HepG2 (cell line): ENCODE measurements around the gene NFASC. TPM values are rescaled to one million over a fixed set of nuclear protein-coding genes. Genes with fewer than 3 reads are reported as not detected.

Experiments
- ATAC-seq: fragments of 200-7000 bp; cut with Tn5 transposase; 3 replicates; pipeline ENCODE4 v1.9.1; 2020; ENCODE audit warnings: mild to moderate bottlenecking, moderate library complexity
- BruUV-seq: library from RNA; stranded (reverse); fragments of 400-500 nt; replicated peaks from 2 replicates; lab custom pipeline; 2021; lab: Mats Ljungman, UMichigan
- CTCF ChIA-PET: fragments of 300-600 bp; formaldehyde crosslinking; extraction: SDS; loops from one replicate; lab custom pipeline; 2021; ENCODE audit warnings: low total read pairs, inconsistent platforms, low intra/inter-chr PET ratio; lab: Yijun Ruan, JAX
- POLR2A ChIA-PET: fragments of 350-600 bp; sonication (Branson Sonifier 250); formaldehyde crosslinking; loops from one replicate; lab custom pipeline; 2020; ENCODE audit warnings: antibody characterized with exemption, inconsistent platforms; lab: Yijun Ruan, JAX
- DNase-seq: peaks from one replicate; pipeline ENCODE4 v3.0.0-alpha.2; 2015; ENCODE audit warnings: low spot score
- FAIRE-seq: peaks from 3 replicates; lab custom pipeline; 2011; peaks lifted over from hg19 to GRCh38; lab: Jason Lieb, UNC
- H2AFZ ChIP-seq: one replicate; pipeline ENCODE4 v1.6.1; 2011; ENCODE audit warnings: low read length, inconsistent platforms
- H3K27ac ChIP-seq: fragments of 300-600 bp; 3 replicates; pipeline ENCODE4 v1.8.0; 2011; ENCODE audit warnings: mixed run types, mild to moderate bottlenecking, mixed read lengths, low read length, inconsistent platforms; ENCODE audit not compliant: insufficient read depth; ENCODE audit errors: extremely low read length
- H3K27me3 ChIP-seq, 2 experiments: fragments of 200-600 bp in 1 of 2; 2 replicates in 1 of 2; 3 replicates in 1 of 2; pipeline versions ENCODE4 v1.6.0 to v1.8.0; 2011; ENCODE audit warnings: low read length in 2 of 2, mild to moderate bottlenecking in 2 of 2, moderate library complexity in 2 of 2, inconsistent platforms in 1 of 2; ENCODE audit not compliant: insufficient read depth in 2 of 2, control insufficient read depth in 1 of 2
- H3K36me3 ChIP-seq, 2 experiments: fragments of 200-600 bp in 1 of 2; replicated peaks in 1 of 2; 2 replicates in 1 of 2; 3 replicates in 1 of 2; pipeline versions ENCODE4 v1.5.1 to v1.8.0; 2011; ENCODE audit warnings: low read length in 2 of 2, inconsistent platforms in 1 of 2; ENCODE audit not compliant: insufficient read depth in 2 of 2, control insufficient read depth in 1 of 2
- H3K4me1 ChIP-seq: 2 replicates; pipeline ENCODE4 v1.5.1; 2012; ENCODE audit warnings: low read length, inconsistent platforms; ENCODE audit not compliant: insufficient read depth
- H3K4me2 ChIP-seq: 2 replicates; pipeline ENCODE4 v1.6.0; 2011; ENCODE audit warnings: low read depth, low read length, inconsistent platforms
- H3K4me3 ChIP-seq, 3 experiments: fragments of 200-600 bp in 1 of 3; sonication (generic), shearing (Covaris generic) in 1 of 3; replicated peaks in 1 of 3; 2 replicates each; pipeline ENCODE4 v1.5.1; 2011 to 2016; ENCODE audit warnings: low read length in 3 of 3, inconsistent platforms in 2 of 3, low read depth in 2 of 3, mild to moderate bottlenecking in 2 of 3, control low read depth in 1 of 3, mixed read lengths in 1 of 3; ENCODE audit not compliant: insufficient read depth in 1 of 3
- H3K79me2 ChIP-seq: one replicate; pipeline ENCODE4 v1.6.1; 2011; ENCODE audit warnings: low read length, inconsistent platforms; ENCODE audit not compliant: insufficient read depth
- H3K9ac ChIP-seq: 2 replicates; pipeline ENCODE4 v1.6.0; 2011; ENCODE audit warnings: mild to moderate bottlenecking, low read depth, low read length, inconsistent platforms; ENCODE audit not compliant: insufficient read depth
- H3K9me3 ChIP-seq: 2 replicates; pipeline ENCODE4 v1.5.1; 2012; ENCODE audit warnings: mild to moderate bottlenecking, low read length
- H4K20me1 ChIP-seq: 2 replicates; pipeline ENCODE4 v1.6.0; 2011; ENCODE audit warnings: inconsistent platforms, mild to moderate bottlenecking, low read length, moderate library complexity; ENCODE audit not compliant: insufficient read depth
- BCL6 ChIP-seq: IDR thresholded peaks from 2 replicates; pipeline ENCODE4 v1.6.1; 2016; ENCODE audit warnings: missing genetic modification reagents, missing compliant biosample characterization
- FIP1L1 ChIP-seq: fragments of 200-400 bp; formaldehyde crosslinking; IDR thresholded peaks from 2 replicates; pipeline ENCODE4 v1.6.1; 2018; ENCODE audit warnings: low read depth, mild to moderate bottlenecking, low read length, moderate library complexity, borderline replicate concordance; ENCODE audit not compliant: insufficient read depth
- HNF4A ChIP-seq: sonication (generic); formaldehyde crosslinking; IDR thresholded peaks from 2 replicates; pipeline ENCODE4 v1.4.0; 2020; ENCODE audit warnings: missing genetic modification reagents
- NFYB ChIP-seq: sonication (generic); formaldehyde crosslinking; IDR thresholded peaks from 2 replicates; pipeline ENCODE4 v1.4.0; 2020; ENCODE audit warnings: missing genetic modification reagents
- RCOR2 ChIP-seq: IDR thresholded peaks from 2 replicates; pipeline ENCODE4 v1.6.1; 2016; ENCODE audit warnings: missing biosample characterization, missing genetic modification reagents
- STAG1 ChIP-seq: sonication (generic); formaldehyde crosslinking; IDR thresholded peaks from 2 replicates; pipeline ENCODE4 v1.4.0; 2020; ENCODE audit warnings: missing genetic modification reagents
- ZBTB1 ChIP-seq: sonication (generic); formaldehyde crosslinking; IDR thresholded peaks from 2 replicates; pipeline ENCODE4 v1.4.0; 2020; ENCODE audit warnings: missing genetic modification reagents, borderline replicate concordance
- ZFAT ChIP-seq: sonication (generic); formaldehyde crosslinking; conservative IDR thresholded peaks from 2 replicates; pipeline ENCODE4 v1.8.1; 2023; ENCODE audit warnings: missing genetic modification reagents, inconsistent platforms
- ZMYM3 ChIP-seq: sonication (generic); formaldehyde crosslinking; IDR thresholded peaks from 2 replicates; pipeline ENCODE4 v1.5.1; 2020; ENCODE audit warnings: mild to moderate bottlenecking, missing genetic modification reagents
- ZNF256 ChIP-seq: sonication (generic); formaldehyde crosslinking; conservative IDR thresholded peaks from 2 replicates; pipeline ENCODE4 v1.4.0; 2020; ENCODE audit warnings: missing genetic modification reagents
- ZNF333 ChIP-seq: sonication (generic); formaldehyde crosslinking; IDR thresholded peaks from 2 replicates; pipeline ENCODE4 v1.4.0; 2020; ENCODE audit warnings: mild to moderate bottlenecking, missing genetic modification reagents, borderline replicate concordance
- ZNF546 ChIP-seq: sonication (generic); formaldehyde crosslinking; conservative IDR thresholded peaks from 2 replicates; pipeline ENCODE4 v1.8.1; 2023; ENCODE audit warnings: mild to moderate bottlenecking, missing genetic modification reagents
- ZNF629 ChIP-seq: sonication (generic); formaldehyde crosslinking; conservative IDR thresholded peaks from 2 replicates; pipeline ENCODE4 v1.5.0; 2020; ENCODE audit warnings: missing genetic modification reagents
- ZNF652 ChIP-seq: IDR thresholded peaks from 2 replicates; pipeline ENCODE4 v1.6.1; 2016; ENCODE audit warnings: low read depth, borderline replicate concordance
- ZNF780A ChIP-seq: sonication (generic); formaldehyde crosslinking; IDR thresholded peaks from 2 replicates; pipeline ENCODE4 v1.8.0; 2022; ENCODE audit warnings: mild to moderate bottlenecking, missing genetic modification reagents, moderate library complexity
- WGBS: methylation state at CpG from one replicate; pipeline ENCODE4 v1.1.6; 2017; ENCODE audit warnings: low lambda C conversion rate; 5-methylcytosine and 5-hydroxymethylcytosine counted together
- in situ Hi-C: cut with HindIII; loops from 2 replicates; pipeline ENCODE4 v1.10.0; 2017; ENCODE audit warnings: low pct_unique_long_range_greater_than_20kb; ENCODE audit not compliant: extremely low pct_ligation_motif_present
- intact Hi-C: fragments of 100-400 bp; cut with micrococcal nuclease; formaldehyde crosslinking; loops from one replicate; pipeline ENCODE4 v1.10.0; 2022; ENCODE audit not compliant: unreplicated experiment
- polyA plus RNA-seq, 8 experiments: library from polyadenylated mRNA; depleted of rRNA in 3 of 8; stranded (reverse) in 7 of 8; unstranded in 1 of 8; fragments of >200 nt; fragmentation: Illumina TruSeq in 4 of 8; extraction: Trizol in 4 of 8; gene quantifications; 2 replicates each; pipeline versions ENCODE4 v1.2.1 to v1.2.3, GENCODE V29; 2011 to 2016; ENCODE audit warnings: low read depth in 4 of 8, missing spikeins in 1 of 8, mixed read lengths in 1 of 8; ENCODE audit not compliant: insufficient read depth in 1 of 8
- total RNA-seq, 5 experiments: library from RNA; depleted of rRNA; stranded (reverse); fragments of >200 nt; fragmentation: Illumina TruSeq; extraction: Trizol; gene quantifications; 2 replicates each; pipeline ENCODE4 v1.2.3, GENCODE V29; 2016; ENCODE audit warnings: low read depth in 1 of 5
- TF ChIP-seq, protein P1 (sequence below): sonication (generic); formaldehyde crosslinking; IDR thresholded peaks from 2 replicates; pipeline ENCODE4 v1.8.1; 2023; ENCODE audit warnings: mild to moderate bottlenecking, missing genetic modification reagents
- TF ChIP-seq, protein P2 (sequence below): sonication (generic); formaldehyde crosslinking; IDR thresholded peaks from 2 replicates; pipeline ENCODE4; 2020; ENCODE audit warnings: missing genetic modification reagents, mild to moderate bottlenecking, borderline replicate concordance

NFASC gene
- total and polyA plus RNA-seq, 2 of the 13 experiments (the other 11 are each of a cell fraction or from before 2014, with no cell fraction given) = not detected

DNA sequence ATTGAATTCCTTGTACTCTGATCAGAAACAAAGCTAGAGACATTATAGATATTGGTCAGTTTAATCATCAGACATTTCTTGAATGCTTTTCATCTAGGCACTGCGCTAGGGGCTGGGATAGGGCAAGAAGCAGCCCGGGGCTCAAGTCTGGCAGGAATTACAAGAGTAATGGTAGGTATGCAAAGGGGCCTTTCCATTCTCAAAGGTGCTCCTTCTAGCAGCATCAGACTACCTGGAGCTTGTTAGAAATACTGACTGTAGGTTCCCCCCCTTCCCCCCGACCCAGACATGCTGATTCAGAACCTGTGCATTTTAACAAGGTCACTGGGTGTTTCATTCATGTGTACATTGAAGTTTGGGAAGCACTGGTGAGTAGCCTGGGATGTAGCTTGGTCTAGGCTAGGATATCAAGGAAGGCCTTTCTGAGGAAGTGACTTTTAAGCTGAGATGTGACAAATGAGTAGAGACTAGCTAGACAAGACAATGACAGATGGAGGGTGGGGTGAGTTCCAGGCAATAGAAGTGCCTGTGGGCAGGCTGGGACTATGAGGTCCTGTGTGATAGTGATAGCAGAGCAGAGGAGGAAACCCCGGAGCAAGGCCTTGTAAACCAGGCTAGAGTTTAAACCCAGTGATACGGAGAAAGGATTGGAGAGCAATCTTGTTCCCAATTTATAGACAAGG lies 26.3 kb downstream of the NFASC start:
- H3K79me2 ChIP-seq = no peaks in the 10 kb centered on the region
- no peak overlapping the region for H2AFZ ChIP-seq
- WGBS = 28% methylated on average over 5 of the region's 5 CpGs
- no peaks in the 10 kb centered on the region for H3K4me1 ChIP-seq
- DNase-seq (no peak), ATAC-seq (no peak), FAIRE-seq (no peak)
- H3K9me3 ChIP-seq = no peaks in the 10 kb centered on the region
- H3K4me2 ChIP-seq = no peak overlapping the region
- no peaks in the 10 kb centered on the region for H3K36me3 ChIP-seq
- intact Hi-C loops = no loop called here
- H3K9ac ChIP-seq = no peak overlapping the region
- no TSS peak for BruUV-seq
- CTCF ChIA-PET = no interaction called here
- no peak for TF ChIP-seq ZNF333 (CRISPR knock-in tag)
- TF ChIP-seq ZNF629 = no peak
- in situ Hi-C loops = no loop called here
- peaks cover 0 to 15% of the 10 kb centered on the region in 2 experiments; a peak in 1 of 5 replicates for H3K27me3 ChIP-seq
- no peak overlapping the region for H3K27ac ChIP-seq
- H4K20me1 ChIP-seq = no peaks in the 10 kb centered on the region
- POLR2A ChIA-PET = no interaction called here
- H3K4me3 ChIP-seq = no peak overlapping the region

DNA sequence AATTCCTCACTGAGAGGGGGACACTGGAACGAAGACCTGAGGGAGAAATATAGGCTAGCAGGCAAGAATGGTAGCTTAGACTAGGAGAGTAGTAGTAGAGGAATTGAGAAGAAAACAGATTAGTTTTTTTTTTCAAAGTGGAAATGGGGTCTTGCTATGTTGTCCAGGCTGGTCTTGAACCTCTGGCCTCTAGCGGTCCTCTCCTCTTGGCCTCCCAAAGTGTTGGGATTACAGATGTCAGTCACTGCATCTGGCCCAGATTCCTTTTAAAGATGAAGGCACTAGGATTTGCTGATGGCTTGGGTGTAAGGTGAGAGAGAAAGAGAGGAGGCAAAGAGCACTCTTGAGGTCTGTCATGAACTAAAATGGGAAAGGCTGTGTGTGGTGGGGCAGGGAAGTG lies 30.1 kb downstream of the NFASC start:
- H3K4me3 ChIP-seq = no peak overlapping the region
- H3K79me2 ChIP-seq = no peaks in the 10 kb centered on the region
- H3K27ac ChIP-seq = no peak overlapping the region
- FAIRE-seq = no peak
- H3K9ac ChIP-seq = no peak overlapping the region
- ChIA-PET POLR2A (no interaction called here), CTCF (no interaction called here)
- no peaks in the 10 kb centered on the region for H4K20me1 ChIP-seq
- intact Hi-C loops = no loop called here
- H3K9me3 ChIP-seq = no peaks in the 10 kb centered on the region
- H3K4me2 ChIP-seq = no peak overlapping the region
- peaks cover 0 to 19% of the 10 kb centered on the region in 2 experiments; a peak in 2 of 5 replicates for H3K27me3 ChIP-seq
- 2% methylated on average over 2 of the region's 2 CpGs for WGBS
- H3K4me1 ChIP-seq = no peaks in the 10 kb centered on the region
- no peaks in the 10 kb centered on the region for H3K36me3 ChIP-seq
- in situ Hi-C loops = no loop called here
- no peak for ATAC-seq
- no peak overlapping the region for H2AFZ ChIP-seq
- DNase-seq = no peak
- BruUV-seq = no TSS peak
- TF ChIP-seq ZFAT (CRISPR knock-in tag) = no peak
- TF ChIP-seq ZNF780A (CRISPR knock-in tag) = no peak
- TF ChIP-seq, protein P1, sequence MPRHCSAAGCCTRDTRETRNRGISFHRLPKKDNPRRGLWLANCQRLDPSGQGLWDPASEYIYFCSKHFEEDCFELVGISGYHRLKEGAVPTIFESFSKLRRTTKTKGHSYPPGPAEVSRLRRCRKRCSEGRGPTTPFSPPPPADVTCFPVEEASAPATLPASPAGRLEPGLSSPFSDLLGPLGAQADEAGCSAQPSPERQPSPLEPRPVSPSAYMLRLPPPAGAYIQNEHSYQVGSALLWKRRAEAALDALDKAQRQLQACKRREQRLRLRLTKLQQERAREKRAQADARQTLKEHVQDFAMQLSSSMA (CRISPR knock-in tag) = no peak
- TF ChIP-seq ZNF256 (CRISPR knock-in tag) = no peak
- no peak for TF ChIP-seq ZNF546 (CRISPR knock-in tag)
- no peak for TF ChIP-seq FIP1L1
- TF ChIP-seq RCOR2 (CRISPR knock-in tag) = no peak
- TF ChIP-seq NFYB (CRISPR knock-in tag) = no peak
- no peak for TF ChIP-seq ZBTB1 (CRISPR knock-in tag)
- TF ChIP-seq STAG1 = no peak
- TF ChIP-seq ZNF652 (CRISPR knock-in tag) = no peak
- no peak for TF ChIP-seq HNF4A (CRISPR knock-in tag)
- TF ChIP-seq ZMYM3 (CRISPR knock-in tag) = no peak
- TF ChIP-seq BCL6 (CRISPR knock-in tag) = no peak
- TF ChIP-seq, protein P2, sequence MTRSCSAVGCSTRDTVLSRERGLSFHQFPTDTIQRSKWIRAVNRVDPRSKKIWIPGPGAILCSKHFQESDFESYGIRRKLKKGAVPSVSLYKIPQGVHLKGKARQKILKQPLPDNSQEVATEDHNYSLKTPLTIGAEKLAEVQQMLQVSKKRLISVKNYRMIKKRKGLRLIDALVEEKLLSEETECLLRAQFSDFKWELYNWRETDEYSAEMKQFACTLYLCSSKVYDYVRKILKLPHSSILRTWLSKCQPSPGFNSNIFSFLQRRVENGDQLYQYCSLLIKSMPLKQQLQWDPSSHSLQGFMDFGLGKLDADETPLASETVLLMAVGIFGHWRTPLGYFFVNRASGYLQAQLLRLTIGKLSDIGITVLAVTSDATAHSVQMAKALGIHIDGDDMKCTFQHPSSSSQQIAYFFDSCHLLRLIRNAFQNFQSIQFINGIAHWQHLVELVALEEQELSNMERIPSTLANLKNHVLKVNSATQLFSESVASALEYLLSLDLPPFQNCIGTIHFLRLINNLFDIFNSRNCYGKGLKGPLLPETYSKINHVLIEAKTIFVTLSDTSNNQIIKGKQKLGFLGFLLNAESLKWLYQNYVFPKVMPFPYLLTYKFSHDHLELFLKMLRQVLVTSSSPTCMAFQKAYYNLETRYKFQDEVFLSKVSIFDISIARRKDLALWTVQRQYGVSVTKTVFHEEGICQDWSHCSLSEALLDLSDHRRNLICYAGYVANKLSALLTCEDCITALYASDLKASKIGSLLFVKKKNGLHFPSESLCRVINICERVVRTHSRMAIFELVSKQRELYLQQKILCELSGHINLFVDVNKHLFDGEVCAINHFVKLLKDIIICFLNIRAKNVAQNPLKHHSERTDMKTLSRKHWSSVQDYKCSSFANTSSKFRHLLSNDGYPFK = no peak
